ENCODE data around the gene UBE2O.

UBE2O gene

GRCh38 chr17:76480632-76481031 is 27.7 kb upstream of the UBE2O start:
- H3K27me3 ChIP-seq (ENCODE audit: insufficient read depth, low read length, poor library complexity), result no peaks in the 10 kb centered on the region
- H3K18ac ChIP-seq (ENCODE audit: low read length), result no peak overlapping the region
- no peaks in the 10 kb centered on the region for H3K79me2 ChIP-seq (ENCODE audit: control insufficient read depth, insufficient read depth, low read length)
- H2BK15ac ChIP-seq (replicated peaks; ENCODE audit: low read depth), result no peak overlapping the region
- H2BK120ac ChIP-seq (ENCODE audit: low read depth, low read length), result no peak overlapping the region
- H3K4me2 ChIP-seq (ENCODE audit: low read length), result no peak overlapping the region
- no peak overlapping the region for H4K5ac ChIP-seq (ENCODE audit: low read length)
- H3K36me3 ChIP-seq (ENCODE audit: control insufficient read depth, insufficient read depth, low read length), result no peaks in the 10 kb centered on the region
- no peak overlapping the region for H3K27ac ChIP-seq (ENCODE audit: low read depth, low read length)
- no CpG with 5 or more reads among the region's 15 CpGs for WGBS (ENCODE audit: extremely low coverage, insufficient coverage, low lambda C conversion rate)
- no peak overlapping the region for H3K9ac ChIP-seq (ENCODE audit: low read length)
- no peak overlapping the region for H3K4me3 ChIP-seq (ENCODE audit: low read length)
- no peak overlapping the region for H4K8ac ChIP-seq (ENCODE audit: low read depth, low read length)
- H3K4me1 ChIP-seq (ENCODE audit: control insufficient read depth, low read depth, low read length), result no peaks in the 10 kb centered on the region
- H2BK5ac ChIP-seq (ENCODE audit: low read length), result no peak overlapping the region
- no peak overlapping the region for H2AK5ac ChIP-seq (ENCODE audit: low read length)
- no peak for DNase-seq
- no peak overlapping the region for H3K56ac ChIP-seq (ENCODE audit: low read length)
- H3K4ac ChIP-seq (ENCODE audit: low read depth, low read length), result no peak overlapping the region
- no peak overlapping the region for H3K23ac ChIP-seq (ENCODE audit: low read length)
- H3K79me1 ChIP-seq (ENCODE audit: low read length), result no peaks in the 10 kb centered on the region

GRCh38 chr17:76479515-76480060 is 26.6 kb upstream of the UBE2O start:
- H3K36me3 ChIP-seq (ENCODE audit: control insufficient read depth, insufficient read depth, low read length), result no peaks in the 10 kb centered on the region
- no peak overlapping the region for H4K8ac ChIP-seq (ENCODE audit: low read depth, low read length)
- no peak overlapping the region for H3K4ac ChIP-seq (ENCODE audit: low read depth, low read length)
- no peaks in the 10 kb centered on the region for H3K79me2 ChIP-seq (ENCODE audit: control insufficient read depth, insufficient read depth, low read length)
- H3K27me3 ChIP-seq (ENCODE audit: insufficient read depth, low read length, poor library complexity), result no peaks in the 10 kb centered on the region
- H2BK120ac ChIP-seq (ENCODE audit: low read depth, low read length), result no peak overlapping the region
- no CpG with 5 or more reads among the region's 14 CpGs for WGBS (ENCODE audit: extremely low coverage, insufficient coverage, low lambda C conversion rate)
- no peak overlapping the region for H2AK5ac ChIP-seq (ENCODE audit: low read length)
- H3K79me1 ChIP-seq (ENCODE audit: low read length), result no peaks in the 10 kb centered on the region
- no peak overlapping the region for H3K56ac ChIP-seq (ENCODE audit: low read length)
- no peak overlapping the region for H2BK15ac ChIP-seq (replicated peaks; ENCODE audit: low read depth)
- no peak overlapping the region for H3K27ac ChIP-seq (ENCODE audit: low read depth, low read length)
- H2BK5ac ChIP-seq (ENCODE audit: low read length), result no peak overlapping the region
- H3K4me2 ChIP-seq (ENCODE audit: low read length), result no peak overlapping the region
- DNase-seq, result no peak
- H4K5ac ChIP-seq (ENCODE audit: low read length), result no peak overlapping the region
- no peak overlapping the region for H3K23ac ChIP-seq (ENCODE audit: low read length)
- no peak overlapping the region for H3K4me3 ChIP-seq (ENCODE audit: low read length)
- H3K4me1 ChIP-seq (ENCODE audit: control insufficient read depth, low read depth, low read length), result no peaks in the 10 kb centered on the region
- no peak overlapping the region for H3K18ac ChIP-seq (ENCODE audit: low read length)
- no peak overlapping the region for H3K9ac ChIP-seq (ENCODE audit: low read length)

GRCh38 chr17:76478730-76479514 is 26.0 kb upstream of the UBE2O start:
- Histone ChIP-seq H3K4me3 (ENCODE audit: low read length) (no peak overlapping the region), H3K4ac (ENCODE audit: low read depth, low read length) (no peak overlapping the region), H3K18ac (ENCODE audit: low read length) (no peak overlapping the region), H3K27ac (ENCODE audit: low read depth, low read length) (no peak overlapping the region), H2BK15ac (replicated peaks; ENCODE audit: low read depth) (no peak overlapping the region), H3K9ac (ENCODE audit: low read length) (no peak overlapping the region), H3K79me1 (ENCODE audit: low read length) (no peaks in the 10 kb centered on the region), H2BK120ac (ENCODE audit: low read depth, low read length) (no peak overlapping the region), H4K8ac (ENCODE audit: low read depth, low read length) (no peak overlapping the region), H4K5ac (ENCODE audit: low read length) (no peak overlapping the region), H3K79me2 (ENCODE audit: control insufficient read depth, insufficient read depth, low read length) (no peaks in the 10 kb centered on the region), H3K4me2 (ENCODE audit: low read length) (no peak overlapping the region), H3K56ac (ENCODE audit: low read length) (no peak overlapping the region), H3K36me3 (ENCODE audit: control insufficient read depth, insufficient read depth, low read length) (no peaks in the 10 kb centered on the region), H2BK5ac (ENCODE audit: low read length) (no peak overlapping the region), H3K23ac (ENCODE audit: low read length) (no peak overlapping the region), H3K27me3 (ENCODE audit: insufficient read depth, low read length, poor library complexity) (no peaks in the 10 kb centered on the region), H2AK5ac (ENCODE audit: low read length) (no peak overlapping the region), H3K4me1 (ENCODE audit: control insufficient read depth, low read depth, low read length) (no peaks in the 10 kb centered on the region)
- DNase-seq, result no peak
- WGBS (ENCODE audit: extremely low coverage, insufficient coverage, low lambda C conversion rate), result no CpG with 5 or more reads among the region's 37 CpGs

- Histone ChIP-seq H3K79me1 (ENCODE audit: low read length) (no peaks in the 10 kb centered on the region), H3K4ac (ENCODE audit: low read depth, low read length) (no peak overlapping the region), H2BK15ac (replicated peaks; ENCODE audit: low read depth) (no peak overlapping the region), H3K4me3 (ENCODE audit: low read length) (no peak overlapping the region), H4K5ac (ENCODE audit: low read length) (no peak overlapping the region), H2BK5ac (ENCODE audit: low read length) (no peak overlapping the region), H3K23ac (ENCODE audit: low read length) (no peak overlapping the region), H4K8ac (ENCODE audit: low read depth, low read length) (no peak overlapping the region), H3K79me2 (ENCODE audit: control insufficient read depth, insufficient read depth, low read length) (no peaks in the 10 kb centered on the region), H3K9ac (ENCODE audit: low read length) (no peak overlapping the region), H3K56ac (ENCODE audit: low read length) (no peak overlapping the region), H3K4me1 (ENCODE audit: control insufficient read depth, low read depth, low read length) (no peaks in the 10 kb centered on the region), H2BK120ac (ENCODE audit: low read depth, low read length) (no peak overlapping the region), H3K27ac (ENCODE audit: low read depth, low read length) (no peak overlapping the region), H3K18ac (ENCODE audit: low read length) (no peak overlapping the region), H3K36me3 (ENCODE audit: control insufficient read depth, insufficient read depth, low read length) (no peaks in the 10 kb centered on the region), H3K4me2 (ENCODE audit: low read length) (no peak overlapping the region), H3K27me3 (ENCODE audit: insufficient read depth, low read length, poor library complexity) (no peaks in the 10 kb centered on the region), H2AK5ac (ENCODE audit: low read length) (no peak overlapping the region)
- DNase-seq, result no peak
- WGBS (ENCODE audit: extremely low coverage, insufficient coverage, low lambda C conversion rate), result no CpG with 5 or more reads among the region's 10 CpGs
Observed at GRCh38 chr17:76478097-76478496, 25.1 kb upstream of the UBE2O start.

GRCh38 chr17:76477576-76477975 is 24.6 kb upstream of the UBE2O start:
- Histone ChIP-seq H3K27me3 (ENCODE audit: insufficient read depth, low read length, poor library complexity) (no peaks in the 10 kb centered on the region), H3K9ac (ENCODE audit: low read length) (no peak overlapping the region)

DNA sequence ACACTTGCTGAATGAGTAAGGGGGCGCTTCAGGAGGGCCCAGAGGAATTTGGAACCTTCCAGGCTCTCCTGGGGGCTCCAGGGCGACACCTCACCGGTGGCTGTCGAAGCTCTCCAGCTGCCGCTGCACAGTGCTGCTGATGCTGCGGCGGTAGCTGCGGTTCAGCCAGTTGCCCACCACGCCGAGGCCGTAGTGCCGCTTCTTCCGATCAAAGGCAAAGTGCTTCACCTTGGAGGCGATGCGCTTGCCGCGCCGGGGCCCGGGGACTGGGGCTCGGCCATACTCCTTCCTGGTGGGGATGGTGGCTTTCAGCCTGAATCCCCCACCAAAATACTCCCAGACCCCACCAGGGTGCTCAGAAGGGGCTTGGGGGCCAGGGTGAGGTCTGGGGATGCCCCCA is 23.8 kb upstream of the UBE2O start:
- no peak overlapping the region for H3K27ac ChIP-seq (ENCODE audit: low read depth, low read length)
- DNase-seq, result no peak
- H3K27me3 ChIP-seq (ENCODE audit: insufficient read depth, low read length, poor library complexity), result no peaks in the 10 kb centered on the region
- no peaks in the 10 kb centered on the region for H3K36me3 ChIP-seq (ENCODE audit: control insufficient read depth, insufficient read depth, low read length)
- no peak overlapping the region for H2BK120ac ChIP-seq (ENCODE audit: low read depth, low read length)
- no peaks in the 10 kb centered on the region for H3K79me1 ChIP-seq (ENCODE audit: low read length)
- no peak overlapping the region for H3K9ac ChIP-seq (ENCODE audit: low read length)
- no peaks in the 10 kb centered on the region for H3K79me2 ChIP-seq (ENCODE audit: control insufficient read depth, insufficient read depth, low read length)
- H3K4me2 ChIP-seq (ENCODE audit: low read length), result no peak overlapping the region
- H3K4me3 ChIP-seq (ENCODE audit: low read length), result no peak overlapping the region
- no peak overlapping the region for H3K56ac ChIP-seq (ENCODE audit: low read length)
- no peak overlapping the region for H2BK15ac ChIP-seq (replicated peaks; ENCODE audit: low read depth)
- no peak overlapping the region for H4K8ac ChIP-seq (ENCODE audit: low read depth, low read length)
- no peak overlapping the region for H4K5ac ChIP-seq (ENCODE audit: low read length)
- H2AK5ac ChIP-seq (ENCODE audit: low read length), result no peak overlapping the region
- no peak overlapping the region for H2BK5ac ChIP-seq (ENCODE audit: low read length)
- H3K18ac ChIP-seq (ENCODE audit: low read length), result no peak overlapping the region
- H3K4me1 ChIP-seq (ENCODE audit: control insufficient read depth, low read depth, low read length), result no peaks in the 10 kb centered on the region
- no peak overlapping the region for H3K4ac ChIP-seq (ENCODE audit: low read depth, low read length)
- H3K23ac ChIP-seq (ENCODE audit: low read length), result no peak overlapping the region
- no CpG with 5 or more reads among the region's 20 CpGs for WGBS (ENCODE audit: extremely low coverage, insufficient coverage, low lambda C conversion rate)

More at GRCh38 chr17:76477576-76477975, 24.6 kb upstream of the UBE2O start:
- WGBS (ENCODE audit: extremely low coverage, insufficient coverage, low lambda C conversion rate), result no CpG with 5 or more reads among the region's 15 CpGs
- no peak overlapping the region for H3K27ac ChIP-seq (ENCODE audit: low read depth, low read length)
- no peak overlapping the region for H3K4ac ChIP-seq (ENCODE audit: low read depth, low read length)
- no peak overlapping the region for H3K4me2 ChIP-seq (ENCODE audit: low read length)
- H3K4me1 ChIP-seq (ENCODE audit: control insufficient read depth, low read depth, low read length), result no peaks in the 10 kb centered on the region
- H3K79me2 ChIP-seq (ENCODE audit: control insufficient read depth, insufficient read depth, low read length), result no peaks in the 10 kb centered on the region
- no peak overlapping the region for H3K23ac ChIP-seq (ENCODE audit: low read length)
- H3K56ac ChIP-seq (ENCODE audit: low read length), result no peak overlapping the region
- no peak overlapping the region for H2BK15ac ChIP-seq (replicated peaks; ENCODE audit: low read depth)
- no peak overlapping the region for H4K8ac ChIP-seq (ENCODE audit: low read depth, low read length)
- no peak overlapping the region for H2BK120ac ChIP-seq (ENCODE audit: low read depth, low read length)
- H2BK5ac ChIP-seq (ENCODE audit: low read length), result no peak overlapping the region
- no peaks in the 10 kb centered on the region for H3K79me1 ChIP-seq (ENCODE audit: low read length)
- no peak overlapping the region for H3K18ac ChIP-seq (ENCODE audit: low read length)
- no peaks in the 10 kb centered on the region for H3K36me3 ChIP-seq (ENCODE audit: control insufficient read depth, insufficient read depth, low read length)
- no peak overlapping the region for H3K4me3 ChIP-seq (ENCODE audit: low read length)
- H4K5ac ChIP-seq (ENCODE audit: low read length), result no peak overlapping the region
- DNase-seq, result no peak
- H2AK5ac ChIP-seq (ENCODE audit: low read length), result no peak overlapping the region
